Nephron progenitor cell (in vitro differentiated cells): ENCODE results near the gene MS4A10.

Source experiments
- DNase-seq: peaks from one replicate; pipeline ENCODE4 v3.0.0; 2021
- H3K27ac Mint-ChIP-seq: 2 replicates; pipeline ENCODE4 v1.8.0; 2021; ENCODE audit warnings: mild to moderate bottlenecking, moderate library complexity, mixed read lengths
- H3K27me3 Mint-ChIP-seq: 2 replicates; pipeline ENCODE4 v1.8.0; 2021; ENCODE audit warnings: mild to moderate bottlenecking, low read depth, mixed read lengths; ENCODE audit not compliant: poor library complexity
- H3K36me3 Mint-ChIP-seq: 2 replicates; pipeline ENCODE4 v1.8.0; 2021; ENCODE audit warnings: low read depth, mixed read lengths
- H3K4me1 Mint-ChIP-seq: 2 replicates; pipeline ENCODE4 v1.8.0; 2021; ENCODE audit warnings: mixed read lengths
- H3K4me3 Mint-ChIP-seq: 2 replicates; pipeline ENCODE4 v1.8.0; 2021; ENCODE audit warnings: mild to moderate bottlenecking, moderate library complexity, mixed read lengths
- H3K9me3 Mint-ChIP-seq: 2 replicates; pipeline ENCODE4 v1.8.0; 2021; ENCODE audit warnings: mild to moderate bottlenecking, moderate library complexity, mixed read lengths
- CTCF ChIP-seq: fragments of 200-600 bp; sonication (generic); IDR thresholded peaks from 2 replicates; pipeline ENCODE4 v1.5.0; 2021; ENCODE audit warnings: antibody characterized with exemption

The MS4A10 gene

DNA sequence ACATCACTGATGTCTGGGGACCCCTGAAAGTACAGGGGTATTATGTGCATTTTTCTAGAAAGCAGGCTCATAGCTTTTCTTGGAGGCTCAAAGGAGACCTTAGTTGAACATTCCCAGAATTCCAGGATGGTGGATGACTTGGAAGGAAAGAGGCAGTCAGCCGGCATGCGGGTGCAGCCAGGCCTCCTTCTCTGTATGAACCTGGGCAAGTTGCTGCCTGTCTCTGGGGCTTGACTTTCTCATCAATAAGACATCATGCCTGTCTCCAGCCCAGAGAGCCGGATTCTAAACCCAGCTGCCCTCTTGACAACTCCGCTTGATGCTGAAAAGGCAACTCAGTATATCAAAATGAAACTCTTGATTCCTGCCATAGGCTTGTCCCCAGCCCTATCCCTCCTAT lies 15.9 kb upstream of the MS4A10 start:
- H3K36me3 Mint-ChIP-seq: no peaks in the 10 kb centered on the region
- TF ChIP-seq CTCF: no peak
- H3K27me3 Mint-ChIP-seq: peaks cover 24% of the 10 kb centered on the region
- DNase-seq: no peak
- peaks cover 26% of the 10 kb centered on the region for H3K4me1 Mint-ChIP-seq
- H3K4me3 Mint-ChIP-seq: no peak overlapping the region
- H3K27ac Mint-ChIP-seq: no peak overlapping the region
- H3K9me3 Mint-ChIP-seq: no peaks in the 10 kb centered on the region

DNA sequence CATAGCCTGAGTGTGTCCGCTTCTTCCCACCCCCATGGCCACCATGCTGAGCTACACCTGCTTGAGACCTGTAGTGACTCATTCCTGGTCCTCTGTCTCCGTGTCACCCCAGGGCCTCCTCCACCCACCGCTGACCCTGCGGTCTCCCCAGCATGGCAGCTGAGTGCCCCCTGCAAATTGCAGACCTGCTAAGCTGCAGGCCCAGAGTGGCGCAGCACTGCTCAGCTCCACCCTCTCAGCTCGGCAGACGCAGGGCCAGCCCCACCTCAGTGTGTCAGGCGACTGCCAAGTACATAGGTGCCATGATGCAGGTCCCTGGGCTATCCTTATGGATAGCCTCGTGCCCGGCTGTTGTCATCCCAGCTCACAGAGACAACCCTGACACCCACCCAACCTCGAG lies 15.3 kb upstream of the MS4A10 start:
- Mint-ChIP-seq H3K4me3 (no peak overlapping the region), H3K27me3 (peaks cover 26% of the 10 kb centered on the region), H3K4me1 (peaks cover 22% of the 10 kb centered on the region), H3K36me3 (no peaks in the 10 kb centered on the region), H3K27ac (no peak overlapping the region), H3K9me3 (no peaks in the 10 kb centered on the region)
- DNase-seq: no peak
- TF ChIP-seq CTCF: no peak

GRCh38 chr11:60771146-60771545 lies 14.0 kb upstream of the MS4A10 start:
- Mint-ChIP-seq H3K4me3 (no peak overlapping the region), H3K4me1 (peaks cover 26% of the 10 kb centered on the region), H3K9me3 (no peaks in the 10 kb centered on the region), H3K27me3 (peaks cover 31% of the 10 kb centered on the region), H3K27ac (no peak overlapping the region), H3K36me3 (no peaks in the 10 kb centered on the region)
- DNase-seq: no peak
- no peak for TF ChIP-seq CTCF

- TF ChIP-seq CTCF: no peak
- no peak overlapping the region for H3K4me3 Mint-ChIP-seq
- peaks cover 24% of the 10 kb centered on the region for H3K4me1 Mint-ChIP-seq
- no peaks in the 10 kb centered on the region for H3K9me3 Mint-ChIP-seq
- no peaks in the 10 kb centered on the region for H3K36me3 Mint-ChIP-seq
- no peak overlapping the region for H3K27ac Mint-ChIP-seq
- peaks cover 22% of the 10 kb centered on the region for H3K27me3 Mint-ChIP-seq
- no peak for DNase-seq
Observed at GRCh38 chr11:60771879-60772525, 13.1 kb upstream of the MS4A10 start.

DNA sequence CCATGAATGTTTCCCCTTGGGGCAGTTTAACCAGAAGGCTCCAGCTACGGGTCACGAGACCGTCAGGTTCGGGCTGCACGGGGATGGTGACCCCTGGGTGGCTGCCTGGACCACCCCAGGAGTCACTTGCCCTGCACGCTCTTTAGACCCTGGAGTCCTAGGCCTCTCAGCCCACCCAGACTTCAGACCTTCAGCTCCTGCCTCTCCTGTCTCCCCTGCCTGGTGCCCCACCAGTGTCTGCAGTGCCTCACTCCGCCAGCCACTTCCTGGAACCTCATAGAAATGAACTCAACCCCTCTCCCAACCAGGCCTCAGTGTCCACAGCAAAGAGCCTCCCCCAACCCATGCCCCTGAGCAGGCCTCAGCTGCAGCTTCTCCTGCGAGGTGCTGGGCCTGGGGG lies 12.5 kb upstream of the MS4A10 start:
- no peak overlapping the region for H3K27ac Mint-ChIP-seq
- H3K4me3 Mint-ChIP-seq: no peak overlapping the region
- no peak for DNase-seq
- TF ChIP-seq CTCF: no peak
- peaks cover 21% of the 10 kb centered on the region for H3K27me3 Mint-ChIP-seq
- H3K36me3 Mint-ChIP-seq: no peaks in the 10 kb centered on the region
- H3K9me3 Mint-ChIP-seq: no peaks in the 10 kb centered on the region
- H3K4me1 Mint-ChIP-seq: peaks cover 22% of the 10 kb centered on the region

- no peaks in the 10 kb centered on the region for H3K36me3 Mint-ChIP-seq
- H3K4me1 Mint-ChIP-seq: peaks cover 22% of the 10 kb centered on the region
- no peaks in the 10 kb centered on the region for H3K9me3 Mint-ChIP-seq
- peaks cover 18% of the 10 kb centered on the region for H3K27me3 Mint-ChIP-seq
- no peak for TF ChIP-seq CTCF
- no peak overlapping the region for H3K4me3 Mint-ChIP-seq
- no peak overlapping the region for H3K27ac Mint-ChIP-seq
- DNase-seq: no peak
Observed at GRCh38 chr11:60774726-60775125, 10.4 kb upstream of the MS4A10 start.
